HT1080 (cell line): ENCODE results near the gene ZDHHC5. TPM values are rescaled to one million over a fixed set of nuclear protein-coding genes. Genes with fewer than 3 reads are reported as not detected.

ENCODE experiments used
- DNase-seq: peaks from one replicate; pipeline ENCODE4 v3.0.0-alpha.2; 2015; ENCODE audit warnings: low read depth
- polyA plus RNA-seq, 2 experiments: library from polyadenylated mRNA; depleted of rRNA; stranded (reverse); fragments of >200 nt; gene quantifications; 2 replicates each; pipeline ENCODE4 v1.2.3, GENCODE V29; 2015
- total RNA-seq: library from RNA; depleted of rRNA; stranded (reverse); fragments of >200 nt; shearing (Covaris generic); gene quantifications from 2 replicates; pipeline ENCODE4 v1.2.3, GENCODE V29; 2014; rRNA removed

ZDHHC5 gene
- total RNA-seq = 36.9 and 59.0 TPM in 2 replicates
- polyA plus RNA-seq (2015; cell fraction: cytosol; rRNA removed) = 53.8 and 54.6 TPM in 2 replicates
- 72.7 and 73.3 TPM in 2 replicates for polyA plus RNA-seq (2015; cell fraction: nucleus; rRNA removed)

DNA sequence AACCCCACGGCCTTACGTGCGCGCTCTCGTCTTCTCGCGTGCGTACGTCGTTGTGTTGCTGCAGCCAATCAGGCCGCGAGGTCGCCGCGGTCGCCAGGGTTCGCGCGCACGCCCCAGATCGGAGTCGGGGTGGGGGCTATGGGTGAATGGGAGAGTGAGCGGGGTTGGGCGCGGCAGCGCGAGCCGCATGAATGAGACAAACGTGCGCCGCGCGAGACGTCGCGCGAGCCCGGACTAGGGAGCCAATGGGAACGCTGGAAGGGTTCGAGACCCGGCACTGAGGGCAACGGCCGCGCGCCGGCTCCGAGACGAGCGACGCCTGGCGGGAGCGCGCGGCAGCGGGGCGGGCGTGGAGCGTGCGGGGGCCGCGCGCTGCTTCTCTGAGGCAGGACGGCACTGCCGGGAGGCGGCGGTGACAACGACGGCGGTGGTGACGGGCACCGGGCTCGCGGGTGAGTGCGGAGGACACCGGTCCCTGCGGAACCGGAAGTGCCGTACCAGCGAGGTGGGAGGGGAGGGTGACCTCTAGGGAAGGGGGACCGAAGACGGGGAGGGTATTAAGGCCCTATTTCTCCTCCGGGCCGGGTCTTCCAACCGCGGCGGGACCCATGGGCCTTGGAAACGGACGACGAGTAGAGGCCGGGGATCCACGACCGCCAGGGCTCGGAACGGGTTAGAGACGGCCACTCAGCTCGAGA is at the start of gene ZDHHC5:
Gene ZDHHC5 (plus strand): TSS at position 379 of the 698 bp plus-strand sequence. CDS start 4,977 bp downstream, outside the sequence.
- DNase-seq = peak; percentile 99

GRCh38 chr11:57618438-57618837 is 49.5 kb upstream of the ZDHHC5 start:
- DNase-seq = no peak

DNA sequence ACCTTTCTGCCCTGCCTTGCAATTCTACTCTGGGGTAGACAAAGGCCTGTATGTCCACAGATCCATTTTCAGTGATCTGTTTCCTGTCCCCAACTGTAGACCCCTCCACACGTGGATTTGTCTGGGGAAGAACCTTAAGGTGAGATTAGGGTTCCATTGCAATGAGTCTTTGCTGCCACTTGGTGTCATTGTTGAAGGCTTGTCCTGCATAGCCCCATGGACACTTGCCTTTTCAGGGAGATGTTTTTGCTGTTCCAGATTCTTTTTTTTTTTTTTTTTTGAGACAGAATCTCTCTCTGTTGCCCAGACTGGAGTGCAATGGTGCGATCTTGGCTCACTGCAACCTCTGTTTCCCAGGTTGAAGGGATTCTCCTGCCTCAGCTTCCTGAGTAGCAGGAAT is 48.6 kb upstream of the ZDHHC5 start:
- no peak for DNase-seq

- no peak for DNase-seq
These were observed 47.4 kb upstream of the ZDHHC5 start for GRCh38 chr11:57620467-57620866.

- DNase-seq = no peak
These were observed 45.7 kb upstream of the ZDHHC5 start for GRCh38 chr11:57622263-57622662.

DNA sequence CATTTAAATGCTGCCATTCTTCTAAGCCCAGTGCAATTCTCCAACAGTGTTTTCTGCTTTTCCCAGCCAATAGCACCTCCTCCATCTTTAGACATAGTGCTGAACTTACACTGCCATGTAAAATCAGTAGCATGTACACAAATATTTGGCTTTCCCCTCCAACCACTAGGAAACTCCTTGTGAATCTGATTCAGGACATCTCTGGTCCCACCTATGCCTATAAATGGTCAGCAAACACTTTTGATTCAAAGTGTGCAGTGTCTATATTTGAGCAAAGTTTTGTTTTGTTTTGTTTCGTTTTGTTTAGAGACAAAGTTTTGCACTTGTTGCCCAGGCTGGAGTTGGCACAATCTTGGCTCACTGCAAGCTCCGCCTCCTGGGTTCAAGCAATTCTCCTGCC is 43.0 kb upstream of the ZDHHC5 start:
- no peak for DNase-seq

DNA sequence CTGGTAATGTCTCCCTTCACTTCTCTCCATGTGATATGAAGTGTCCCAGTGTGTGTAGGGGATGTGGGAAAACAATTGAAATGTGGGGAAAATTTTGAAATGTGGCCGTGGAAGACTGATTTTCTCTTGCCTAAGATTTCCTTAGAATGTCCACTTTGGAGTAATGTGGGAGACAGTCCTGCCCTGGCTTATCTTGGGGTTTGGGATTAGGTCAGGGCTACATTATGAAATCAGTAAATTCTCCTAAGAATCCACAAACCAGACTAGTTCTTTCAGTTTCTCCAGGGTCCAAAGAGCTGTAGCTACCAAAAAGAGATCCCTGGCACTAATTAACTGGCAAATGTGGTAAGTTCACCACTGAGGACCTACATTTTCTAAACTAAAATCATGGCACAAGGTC is 41.0 kb upstream of the ZDHHC5 start:
- DNase-seq = no peak

- no peak for DNase-seq
These were observed 37.7 kb upstream of the ZDHHC5 start for GRCh38 chr11:57630171-57630570.

GRCh38 chr11:57632116-57632515 is 35.8 kb upstream of the ZDHHC5 start:
- no peak for DNase-seq

GRCh38 chr11:57633394-57634070 is 34.4 kb upstream of the ZDHHC5 start:
- DNase-seq = no peak

GRCh38 chr11:57634311-57634710 is 33.6 kb upstream of the ZDHHC5 start:
- DNase-seq = no peak

DNA sequence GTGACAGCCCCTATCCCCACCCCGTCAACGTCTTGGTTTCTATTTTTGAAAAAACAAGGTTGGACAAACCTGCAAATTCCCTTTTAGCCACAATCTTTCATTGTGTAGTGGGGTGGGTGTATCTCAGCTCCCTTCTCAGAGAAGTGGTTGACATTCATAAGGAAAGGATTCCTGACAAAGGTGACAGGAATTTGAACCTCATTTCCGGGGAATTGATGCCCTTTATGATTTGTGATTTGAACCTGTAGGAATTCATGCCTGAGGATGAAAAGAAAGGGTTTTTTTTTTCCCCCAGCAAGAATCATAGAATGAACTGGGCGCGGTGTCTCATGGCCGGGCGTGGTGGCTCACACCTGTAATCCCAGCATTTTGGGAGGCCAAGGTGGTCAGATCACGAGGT is 32.7 kb upstream of the ZDHHC5 start:
- no peak for DNase-seq

DNA sequence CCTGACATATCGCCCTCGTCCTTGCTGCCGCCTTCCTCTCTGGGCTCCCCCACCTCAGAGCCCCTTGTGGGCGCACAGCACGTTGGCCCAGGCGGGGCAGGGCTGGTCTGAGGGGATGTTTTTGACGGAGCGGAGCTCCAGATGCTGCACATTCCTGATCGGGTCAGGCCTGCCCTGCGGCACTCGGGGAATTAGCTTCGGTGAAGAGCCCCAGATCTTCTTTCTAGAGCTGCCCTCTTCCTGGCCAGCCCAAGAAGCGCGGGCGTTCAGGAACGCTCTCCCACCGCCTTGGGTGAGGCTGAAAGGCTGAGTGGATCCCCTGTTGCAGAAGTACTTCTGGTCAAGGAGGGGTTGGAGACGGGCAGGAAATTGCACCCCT is 30.3 kb upstream of the ZDHHC5 start:
- DNase-seq = no peak

GRCh38 chr11:57638005-57638781 is 29.7 kb upstream of the ZDHHC5 start:
- DNase-seq = peak; percentile 78

DNA sequence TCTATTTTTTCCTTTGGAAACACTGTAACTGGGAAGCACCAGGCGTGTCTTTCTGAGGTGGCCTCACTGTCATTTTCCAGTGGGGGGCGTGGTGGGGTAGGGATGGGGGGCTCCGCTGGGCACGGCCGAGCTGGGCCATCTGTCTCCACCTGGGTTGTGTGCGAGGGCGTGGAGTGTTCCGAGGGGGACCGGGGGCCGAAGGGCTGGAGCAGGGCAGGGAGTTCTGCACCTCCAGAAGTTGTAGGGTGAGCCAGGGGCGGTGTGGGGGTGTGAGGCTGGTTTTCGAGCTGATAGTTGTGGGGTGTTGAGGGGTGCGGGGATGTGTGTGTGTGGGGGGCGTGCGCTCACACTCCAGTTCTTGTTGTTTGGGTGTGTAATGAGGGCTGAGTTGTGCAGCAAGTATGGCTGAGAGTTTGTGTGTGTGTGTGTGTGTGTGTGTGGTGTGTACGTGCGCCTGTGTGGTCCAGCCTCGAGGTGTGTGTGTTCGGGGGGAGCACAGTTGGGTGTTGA is 29.0 kb upstream of the ZDHHC5 start:
- DNase-seq = no peak

DNA sequence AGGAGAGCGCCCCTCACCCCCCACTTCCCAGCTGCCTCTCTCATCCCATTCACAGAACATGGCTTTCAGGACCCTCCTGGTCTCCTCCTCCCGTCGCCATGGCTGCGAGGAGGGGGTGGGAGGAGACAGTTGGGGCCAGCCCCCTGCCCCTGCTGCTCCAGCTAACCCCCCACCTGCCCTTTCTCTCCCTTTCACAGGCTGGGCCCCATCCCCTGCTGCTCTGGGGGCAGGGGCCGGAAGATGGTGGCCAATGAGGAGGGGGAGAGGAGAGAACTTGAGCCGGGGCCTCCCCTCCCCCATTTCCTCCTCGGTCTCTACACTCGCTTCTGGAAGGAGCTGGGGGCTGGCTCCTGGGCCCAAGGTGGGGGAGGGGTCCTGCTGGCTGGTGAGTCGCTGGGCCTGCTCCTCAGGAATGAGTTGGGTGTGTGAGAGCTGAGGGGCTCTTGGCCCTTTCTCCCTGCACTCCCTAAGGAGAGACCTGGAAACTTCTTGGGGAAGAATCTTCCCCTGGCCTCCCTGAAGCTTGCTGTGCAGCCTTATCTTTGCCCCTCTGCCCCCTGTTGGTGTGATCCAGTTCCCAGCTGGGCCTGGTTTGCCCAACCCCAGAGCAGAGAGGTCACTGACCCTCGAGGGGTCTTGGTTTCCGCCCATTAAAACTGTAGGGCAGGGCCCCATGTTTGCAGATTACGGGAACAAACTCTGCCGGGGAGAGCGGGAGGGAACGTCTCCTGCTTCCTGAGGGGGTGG is 28.4 kb upstream of the ZDHHC5 start:
- peak; percentile 80 for DNase-seq

DNA sequence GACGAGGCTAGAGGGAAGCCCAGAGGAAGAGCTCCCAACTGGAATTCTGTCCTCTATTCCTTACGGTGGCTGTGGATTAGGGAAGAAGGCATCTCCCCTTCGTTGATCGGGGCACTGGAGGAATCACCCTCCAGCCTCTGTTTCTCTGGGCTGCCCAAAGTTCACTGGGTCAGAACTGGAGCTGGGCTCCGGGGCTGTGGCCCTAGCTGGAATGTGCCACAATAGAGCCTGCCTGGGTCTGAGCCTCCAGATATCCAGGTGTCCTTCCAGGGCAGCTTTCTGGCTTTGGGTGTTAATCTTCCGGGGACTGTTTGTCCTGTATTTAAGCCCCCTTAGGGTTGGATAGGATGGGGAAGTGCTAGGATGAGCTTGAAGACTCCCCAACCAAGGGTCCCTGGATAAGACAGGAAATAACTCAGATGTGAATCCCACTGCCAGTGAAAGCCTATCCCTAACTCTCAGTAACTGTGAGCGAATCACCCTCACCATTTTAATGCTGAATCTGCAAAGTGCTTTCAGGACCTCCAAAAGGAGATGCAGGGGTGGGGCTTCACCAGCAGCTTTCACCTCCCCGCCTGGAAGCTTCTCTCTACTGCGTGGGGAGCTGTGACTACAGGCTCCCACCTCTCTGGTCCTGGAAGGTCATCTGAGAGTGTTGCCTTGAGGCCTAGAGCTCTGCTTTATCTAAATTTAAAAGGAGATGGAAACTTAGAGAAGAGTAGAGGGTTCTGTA is 27.7 kb upstream of the ZDHHC5 start:
- DNase-seq = no peak

GRCh38 chr11:57641011-57641807 is 26.7 kb upstream of the ZDHHC5 start:
- DNase-seq = peak; percentile 61

DNA sequence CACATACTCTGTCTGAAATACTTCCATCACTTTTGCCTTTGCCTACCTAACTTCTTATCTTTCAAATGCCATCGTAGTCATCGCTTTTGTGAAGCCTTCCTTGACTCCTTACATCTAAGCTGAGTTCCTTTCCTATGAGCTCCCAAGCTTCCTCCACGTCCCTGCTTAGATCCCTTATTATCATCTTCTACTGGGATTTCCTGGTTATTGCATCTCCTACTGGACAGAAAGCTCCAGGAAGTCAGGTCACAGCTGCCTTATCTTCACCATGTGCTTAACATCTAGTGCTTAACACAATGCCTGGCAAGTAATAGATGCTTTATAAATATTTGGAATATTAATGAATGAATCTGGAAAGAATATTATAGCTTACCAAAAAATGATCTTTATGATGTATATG is 24.1 kb upstream of the ZDHHC5 start:
- DNase-seq = no peak
